ENCODE results near the gene PEX5L. TPM values are rescaled to one million over a fixed set of nuclear protein-coding genes. Genes with fewer than 3 reads are reported as not detected.

The PEX5L gene
- total and polyA plus RNA-seq, 8 donors: 1.1 to 30.2 (median 8.6) TPM

GRCh38 chr3:179977356-179977755 lies 59.4 kb downstream of the PEX5L start:
- intact Hi-C loops (cut with DNase I): no loop called here

GRCh38 chr3:179973931-179974361 lies 62.8 kb downstream of the PEX5L start:
- no peak for TF ChIP-seq CTCF (IDR thresholded peaks at IDR 0.05)
- DNase-seq: no peak
- H3K4me3 ChIP-seq: no peak overlapping the region
- 62 to 72% methylated on average over 4 of the region's 4 CpGs for WGBS, 2 donors
- intact Hi-C loops (cut with DNase I): no loop called here
- peak in 1 of 4 donors; percentile 25 for ATAC-seq
- H3K4me1 ChIP-seq: peaks cover 0 to under 1% (median 0%) of the 10 kb centered on the region in 3 donors
- H3K9me3 ChIP-seq: no peaks in the 10 kb centered on the region
- no peak for FAIRE-seq
- H3K36me3 ChIP-seq: no peaks in the 10 kb centered on the region
- no peak overlapping the region for H3K27ac ChIP-seq
- no peaks in the 10 kb centered on the region for H3K27me3 ChIP-seq

More at GRCh38 chr3:179977356-179977755, 59.4 kb downstream of the PEX5L start:
- WGBS, 2 donors: 62 to 77% methylated on average over 3 of the region's 3 CpGs
- no peak for DNase-seq
- Histone ChIP-seq H3K4me1 (no peaks in the 10 kb centered on the region), H3K9me3 (no peaks in the 10 kb centered on the region), H3K4me3 (no peak overlapping the region), H3K27ac (no peak overlapping the region), H3K36me3 (no peaks in the 10 kb centered on the region), H3K27me3 (no peaks in the 10 kb centered on the region)
- no peak for TF ChIP-seq CTCF (IDR thresholded peaks at IDR 0.05)
- ATAC-seq: no peak
- FAIRE-seq: no peak

GRCh38 chr3:179972881-179973423 lies 63.8 kb downstream of the PEX5L start:
- Histone ChIP-seq H3K4me1 (peaks cover 0 to 3% (median 0%) of the 10 kb centered on the region in 3 donors), H3K4me3 (no peak overlapping the region), H3K27ac (no peak overlapping the region), H3K36me3 (no peaks in the 10 kb centered on the region), H3K9me3 (no peaks in the 10 kb centered on the region), H3K27me3 (no peaks in the 10 kb centered on the region)
- FAIRE-seq (no peak), ATAC-seq (no peak), DNase-seq (no peak)
- 52 to 67% methylated on average over 2 of the region's 2 CpGs for WGBS, 2 donors
- intact Hi-C loops (cut with DNase I): no loop called here
- no peak for TF ChIP-seq CTCF (IDR thresholded peaks at IDR 0.05)

GRCh38 chr3:179971280-179971679 lies 65.5 kb downstream of the PEX5L start:
- TF ChIP-seq CTCF (IDR thresholded peaks at IDR 0.05): no peak
- no peaks in the 10 kb centered on the region for H3K27me3 ChIP-seq
- H3K4me1 ChIP-seq: peaks cover 0 to 3% (median 0%) of the 10 kb centered on the region in 3 donors
- ATAC-seq: no peak
- FAIRE-seq: no peak
- intact Hi-C loops (cut with DNase I): no loop called here
- no peak for DNase-seq
- H3K9me3 ChIP-seq: no peaks in the 10 kb centered on the region
- H3K4me3 ChIP-seq: no peak overlapping the region
- H3K36me3 ChIP-seq: no peaks in the 10 kb centered on the region
- no peak overlapping the region for H3K27ac ChIP-seq
- WGBS, 2 donors: 76 to 89% methylated on average over 3 of the region's 3 CpGs

- FAIRE-seq: no peak
- no peak overlapping the region for H3K27ac ChIP-seq
- intact Hi-C loops (cut with DNase I): no loop called here
- H3K4me1 ChIP-seq: peaks cover 0 to 3% (median 0%) of the 10 kb centered on the region in 3 donors
- H3K36me3 ChIP-seq: no peaks in the 10 kb centered on the region
- H3K9me3 ChIP-seq: no peaks in the 10 kb centered on the region
- no peaks in the 10 kb centered on the region for H3K27me3 ChIP-seq
- no peak for ATAC-seq
- no peak for DNase-seq
- no peak for TF ChIP-seq CTCF (IDR thresholded peaks at IDR 0.05)
- 88 to 96% methylated on average over 2 of the region's 2 CpGs for WGBS, 2 donors
- H3K4me3 ChIP-seq: no peak overlapping the region
These were observed 66.0 kb downstream of the PEX5L start for GRCh38 chr3:179970746-179971145.

Data from pancreas (tissue), 10 donors.